Gastroesophageal sphincter (tissue), 3 donors: ENCODE results near the gene CTSS.

Experiments
- CTCF ChIP-seq, 4 experiments: fragments of 200-600 bp in 2 of 4; fragments of 450-650 bp in 2 of 4; sonication (generic) in 1 of 4; IDR thresholded peaks; one replicate each; pipeline ENCODE4 v1.5.1; 2017 to 2019; ENCODE audit warnings: antibody characterized with exemption in 4 of 4, mild to moderate bottlenecking in 2 of 4, moderate library complexity in 2 of 4
- EP300 ChIP-seq: sonication (generic); formaldehyde crosslinking; IDR thresholded peaks from one replicate; pipeline ENCODE4 v1.6.1; 2017; ENCODE audit warnings: antibody characterized with exemption, mild to moderate bottlenecking
- POLR2A ChIP-seq, 2 donors: fragments of 450-650 bp; IDR thresholded peaks; one replicate each; pipeline ENCODE4 v1.6.1; 2017; ENCODE audit warnings: antibody characterized with exemption in 2 of 2, mild to moderate bottlenecking in 2 of 2, moderate library complexity in 1 of 2
- POLR2AphosphoS5 ChIP-seq: sonication (generic); formaldehyde crosslinking; IDR thresholded peaks from one replicate; pipeline ENCODE4 v1.6.1; 2017; ENCODE audit warnings: antibody characterized with exemption

- TF ChIP-seq POLR2A (IDR thresholded peaks at IDR 0.05) (no peak), CTCF (IDR thresholded peaks at IDR 0.05) (no peak), EP300 (no peak), POLR2AphosphoS5 (peak; percentile 21)
Measured at GRCh38 chr1:150808121-150808520, 42.5 kb upstream of the CTSS start, which contains the start of gene CTSK.
